Liver (tissue), 2 donors: ENCODE data around the gene LYRM9.

ENCODE experiments used
- CTCF ChIP-seq: fragments of 150-350 bp; IDR thresholded peaks from 2 replicates; pipeline ENCODE4 v1.5.1; 2017; ENCODE audit warnings: improper control_type of control experiment, low read depth, low read length; ENCODE audit not compliant: missing input control
- YY1 ChIP-seq: IDR thresholded peaks from 2 replicates; pipeline ENCODE4 v1.6.1; 2016; ENCODE audit warnings: antibody characterized with exemption, mild to moderate bottlenecking
- donor health status: healthy.

DNA sequence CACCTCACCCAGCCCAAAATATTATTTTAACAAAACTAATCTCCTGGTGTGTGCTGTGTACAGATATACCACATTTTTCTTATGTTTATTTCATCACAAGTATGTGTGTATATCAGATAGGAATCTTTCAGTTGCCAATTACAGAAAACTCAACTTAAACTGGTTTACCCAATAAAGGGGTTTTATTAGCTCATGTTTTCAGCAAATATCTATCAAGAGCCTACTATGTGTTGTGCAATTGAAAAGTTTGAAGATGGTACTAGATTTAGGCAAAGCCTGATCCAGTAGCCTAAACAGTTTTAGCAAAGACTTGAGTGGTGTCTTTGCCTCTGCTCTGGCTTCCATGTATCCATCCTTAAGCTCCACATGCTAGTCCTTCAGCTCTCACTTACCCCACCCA lies 45.1 kb upstream of the LYRM9 start:
- TF ChIP-seq YY1 (no peak), CTCF (no peak)
